C4-2B (cell line): ENCODE results near the gene ALG11.

ENCODE experiments used
- CTCF ChIP-seq: fragments of 450-650 bp; conservative IDR thresholded peaks from 2 replicates; pipeline ENCODE4 v1.5.1; 2017; ENCODE audit warnings: mild to moderate bottlenecking
- ZFX ChIP-seq: fragments of 450-650 bp; IDR thresholded peaks from 2 replicates; pipeline ENCODE4 v1.6.1; 2017

GRCh38 chr13:52029569-52029968, 17.4 kb downstream of the ALG11 start:
- TF ChIP-seq CTCF, result no peak
- no peak for TF ChIP-seq ZFX
